IMR-90 (cell line): ENCODE results near the gene PIH1D1. TPM values are rescaled to one million over a fixed set of nuclear protein-coding genes. Genes with fewer than 3 reads are reported as not detected.

ENCODE experiments used
- ATAC-seq: fragments of 200-7000 bp; cut with Tn5 transposase; 2 replicates; pipeline ENCODE4 v1.9.1; 2020; ENCODE audit warnings: low read depth, mild to moderate bottlenecking, moderate library complexity
- BruUV-seq: library from RNA; stranded (reverse); fragments of 400-500 nt; replicated peaks from 2 replicates; lab custom pipeline; 2021; lab: Mats Ljungman, UMichigan
- CTCF ChIA-PET: fragments of 300-600 bp; formaldehyde crosslinking; extraction: SDS; loops from one replicate; lab custom pipeline; 2021; ENCODE audit warnings: antibody characterized with exemption; lab: Yijun Ruan, JAX
- POLR2A ChIA-PET: fragments of 300-600 bp; sonication (Branson Sonifier 250); formaldehyde crosslinking; loops from one replicate; lab custom pipeline; 2022; ENCODE audit warnings: antibody characterized with exemption; ENCODE audit not compliant: unreplicated experiment; lab: Charles Lee
- DNase-seq: peaks from one replicate; pipeline ENCODE4 v3.0.0; 2013
- H2AFZ ChIP-seq: replicated peaks from 2 replicates; pipeline ENCODE3; 2013; ENCODE audit warnings: low read length, mild to moderate bottlenecking; ENCODE audit not compliant: poor library complexity
- H2AK5ac ChIP-seq: 2 replicates; pipeline ENCODE4 v1.6.1; 2013; ENCODE audit warnings: low read depth, low read length, inconsistent platforms
- H2AK9ac ChIP-seq: replicated peaks from 2 replicates; pipeline ENCODE3; 2013; ENCODE audit warnings: mild to moderate bottlenecking, low read depth, low read length, moderate library complexity; ENCODE audit not compliant: poor library complexity
- H2BK120ac ChIP-seq: 2 replicates; pipeline ENCODE4 v1.6.1; 2013; ENCODE audit warnings: low read depth, low read length, inconsistent platforms
- H2BK15ac ChIP-seq: 3 replicates; pipeline ENCODE4 v1.6.1; 2013; ENCODE audit warnings: low read depth, low read length, inconsistent platforms
- H2BK20ac ChIP-seq: 2 replicates; pipeline ENCODE4 v1.6.1; 2013; ENCODE audit warnings: low read depth, mild to moderate bottlenecking, inconsistent platforms, low read length, moderate library complexity
- H2BK5ac ChIP-seq: 2 replicates; pipeline ENCODE4 v1.6.1; 2013; ENCODE audit warnings: mild to moderate bottlenecking, low read depth, low read length, inconsistent platforms; ENCODE audit not compliant: poor library complexity, severe bottlenecking
- H3K14ac ChIP-seq: replicated peaks from 2 replicates; pipeline ENCODE4 v1.6.1; 2013; ENCODE audit warnings: low read depth, low read length, inconsistent platforms
- H3K18ac ChIP-seq: 2 replicates; pipeline ENCODE4 v1.6.1; 2013; ENCODE audit warnings: low read depth, low read length, control low read depth
- H3K23ac ChIP-seq: 2 replicates; pipeline ENCODE4 v1.6.1; 2013; ENCODE audit warnings: low read depth, low read length, inconsistent platforms
- H3K27ac ChIP-seq: 2 replicates; pipeline ENCODE4 v1.5.1; 2013; ENCODE audit warnings: mild to moderate bottlenecking, control low read depth, low read length; ENCODE audit not compliant: insufficient read depth
- H3K27me3 ChIP-seq: 2 replicates; pipeline ENCODE4 v1.6.1; 2013; ENCODE audit warnings: low read length; ENCODE audit not compliant: control insufficient read depth, insufficient read depth
- H3K36me3 ChIP-seq: 2 replicates; pipeline ENCODE4 v1.6.1; 2013; ENCODE audit warnings: low read length, mixed read lengths; ENCODE audit not compliant: control insufficient read depth, insufficient read depth
- H3K4ac ChIP-seq: 2 replicates; pipeline ENCODE4 v1.6.1; 2013; ENCODE audit warnings: low read depth, low read length, inconsistent platforms
- H3K4me1 ChIP-seq: 2 replicates; pipeline ENCODE4 v1.6.1; 2013; ENCODE audit warnings: low read length, mixed read lengths; ENCODE audit not compliant: control insufficient read depth, insufficient read depth
- H3K4me2 ChIP-seq: 2 replicates; pipeline ENCODE4 v1.6.1; 2013; ENCODE audit warnings: low read depth, mild to moderate bottlenecking, control low read depth, low read length, moderate library complexity
- H3K4me3 ChIP-seq: 2 replicates; pipeline ENCODE4 v1.5.1; 2013; ENCODE audit warnings: low read depth, mild to moderate bottlenecking, control low read depth, low read length, moderate library complexity; ENCODE audit not compliant: insufficient read depth
- H3K56ac ChIP-seq: 2 replicates; pipeline ENCODE4 v1.6.1; 2013; ENCODE audit warnings: low read length, inconsistent platforms; ENCODE audit not compliant: insufficient read depth; ENCODE audit errors: extremely low read depth
- H3K79me1 ChIP-seq, 2 experiments: 2 replicates each; pipeline ENCODE4 v1.6.1; 2013; ENCODE audit warnings: low read length in 2 of 2, inconsistent platforms in 1 of 2, low read depth in 1 of 2
- H3K9ac ChIP-seq: 2 replicates; pipeline ENCODE4 v1.6.1; 2013; ENCODE audit warnings: low read depth, low read length, control low read depth
- H3K9me1 ChIP-seq: 2 replicates; pipeline ENCODE4 v1.6.1; 2013; ENCODE audit warnings: low read length, inconsistent platforms; ENCODE audit not compliant: insufficient read depth
- H3K9me3 ChIP-seq: 2 replicates; pipeline ENCODE4 v1.6.1; 2013; ENCODE audit warnings: low read length; ENCODE audit not compliant: control insufficient read depth, insufficient read depth
- H4K20me1 ChIP-seq: 2 replicates; pipeline ENCODE4 v1.6.1; 2013; ENCODE audit warnings: low read length, inconsistent platforms; ENCODE audit not compliant: insufficient read depth
- H4K5ac ChIP-seq: 2 replicates; pipeline ENCODE4 v1.6.1; 2013; ENCODE audit warnings: mild to moderate bottlenecking, low read depth, low read length, control low read depth
- H4K8ac ChIP-seq, 2 experiments: 2 replicates each; pipeline ENCODE4 v1.6.1; 2013; ENCODE audit warnings: low read depth in 2 of 2, low read length in 2 of 2, control low read depth in 1 of 2, inconsistent platforms in 1 of 2
- H4K91ac ChIP-seq: 2 replicates; pipeline ENCODE4 v1.6.1; 2013; ENCODE audit warnings: low read depth, low read length, inconsistent platforms; ENCODE audit not compliant: insufficient read depth
- BHLHE40 ChIP-seq: fragments of 150-350 bp; IDR thresholded peaks from 2 replicates; pipeline ENCODE4 v1.6.1; 2016; ENCODE audit warnings: mild to moderate bottlenecking, low read depth, low read length
- CEBPB ChIP-seq: IDR thresholded peaks from 2 replicates; pipeline ENCODE4 v1.6.1; 2012; ENCODE audit warnings: low read depth, low read length, improper control_type of control experiment
- CHD1 ChIP-seq: IDR thresholded peaks from 2 replicates; pipeline ENCODE4 v1.6.1; 2012; ENCODE audit warnings: low read depth, low read length, improper control_type of control experiment
- ELK1 ChIP-seq: fragments of 150-350 bp; IDR thresholded peaks from 2 replicates; pipeline ENCODE4 v1.6.1; 2016; ENCODE audit warnings: low read depth, mild to moderate bottlenecking, low read length, moderate library complexity, borderline replicate concordance
- FOS ChIP-seq: fragments of 150-350 bp; IDR thresholded peaks from 2 replicates; pipeline ENCODE4 v1.6.1; 2016; ENCODE audit warnings: low read depth, low read length
- MAFK ChIP-seq: IDR thresholded peaks from 2 replicates; pipeline ENCODE4 v1.6.1; 2012; ENCODE audit warnings: low read depth, low read length, improper control_type of control experiment
- MAZ ChIP-seq: IDR thresholded peaks from 2 replicates; pipeline ENCODE4 v1.6.1; 2012; ENCODE audit warnings: low read depth, mild to moderate bottlenecking, low read length, improper control_type of control experiment, moderate library complexity, borderline replicate concordance
- MXI1 ChIP-seq: IDR thresholded peaks from 2 replicates; pipeline ENCODE4 v1.6.1; 2012; ENCODE audit warnings: low read depth, mild to moderate bottlenecking, low read length, moderate library complexity, borderline replicate concordance
- NFE2L2 ChIP-seq: fragments of 150-350 bp; IDR thresholded peaks from 2 replicates; pipeline ENCODE4 v1.6.1; 2016; ENCODE audit warnings: low read depth, mild to moderate bottlenecking, low read length
- POLR2A ChIP-seq: IDR thresholded peaks from 2 replicates; pipeline ENCODE4 v1.6.1; 2012; ENCODE audit warnings: mild to moderate bottlenecking, low read depth, low read length
- RAD21 ChIP-seq: IDR thresholded peaks from 2 replicates; pipeline ENCODE4 v1.6.1; 2012; ENCODE audit warnings: low read length, improper control_type of control experiment
- RCOR1 ChIP-seq: IDR thresholded peaks from 2 replicates; pipeline ENCODE4 v1.6.1; 2012; ENCODE audit warnings: mild to moderate bottlenecking, low read length, improper control_type of control experiment; ENCODE audit not compliant: insufficient replicate concordance
- RFX5 ChIP-seq: IDR thresholded peaks from 2 replicates; pipeline ENCODE4 v1.8.0; 2012; ENCODE audit warnings: low read depth, mild to moderate bottlenecking, low read length, moderate library complexity
- SMC3 ChIP-seq: fragments of 150-350 bp; IDR thresholded peaks from 2 replicates; pipeline ENCODE4 v1.6.1; 2016; ENCODE audit warnings: low read depth, mild to moderate bottlenecking, antibody characterized with exemption, low read length, moderate library complexity
- USF2 ChIP-seq: fragments of 150-350 bp; IDR thresholded peaks from 2 replicates; pipeline ENCODE4 v1.6.1; 2017; ENCODE audit warnings: mild to moderate bottlenecking, antibody characterized with exemption, low read length, low read depth
- WGBS, 2 experiments: methylation state at CpG; one replicate each; pipeline versions ENCODE4 v1.1.5 to v1.1.7; 2013; ENCODE audit warnings: missing lambda C conversion rate in 2 of 2; ENCODE audit not compliant: insufficient read length in 1 of 2; ENCODE audit errors: extremely low coverage in 2 of 2; 5-methylcytosine and 5-hydroxymethylcytosine counted together
- dilution Hi-C: fragments of 300-500 bp; cut with HindIII; formaldehyde crosslinking; loops from one replicate; pipeline ENCODE4 v1.14.3; 2018; ENCODE audit warnings: low sequenced_read_pairs; ENCODE audit not compliant: unreplicated experiment
- in situ Hi-C: fragments of 300-500 bp; cut with MboI; formaldehyde crosslinking; loops from 3 replicates; pipeline ENCODE4 v1.14.3; 2019; ENCODE audit warnings: low sequenced_read_pairs, inconsistent platforms, mixed read lengths
- intact Hi-C: fragments of 100-400 bp; cut with micrococcal nuclease; formaldehyde crosslinking; loops from 2 replicates; pipeline ENCODE4 v1.10.0; 2022
- polyA plus RNA-seq, 3 experiments: library from polyadenylated mRNA; depleted of rRNA; stranded (reverse); fragments of >200 nt; gene quantifications; 2 replicates each; pipeline ENCODE4 v1.2.3, GENCODE V29; 2012; ENCODE audit warnings: low replicate concordance in 1 of 3
- total RNA-seq: library from RNA; depleted of rRNA; stranded (reverse); fragments of >200 nt; gene quantifications from 2 replicates; pipeline ENCODE4 v1.2.3, GENCODE V29; 2012
- TF ChIP-seq, protein P1 (sequence below): conservative IDR thresholded peaks from 2 replicates; pipeline ENCODE4 v1.5.1; 2012; ENCODE audit warnings: mild to moderate bottlenecking, low read depth, low read length, improper control_type of control experiment

PIH1D1 gene
- total and polyA plus RNA-seq, 2 of the 4 experiments (the other 2 are of a cell fraction), result 77.9 to 122 TPM

- H2AFZ ChIP-seq, result no peak overlapping the region
- peaks cover 58% of the 10 kb centered on the region for H3K27me3 ChIP-seq
- H3K4me1 ChIP-seq, result no peaks in the 10 kb centered on the region
- H4K91ac ChIP-seq, result no peak overlapping the region
- no peak overlapping the region for H3K4me2 ChIP-seq
- no peak overlapping the region for H2AK5ac ChIP-seq
- TF ChIP-seq RCOR1 (no peak), POLR2A (no peak), USF2 (no peak), MAFK (no peak), RAD21 (no peak), NFE2L2 (no peak), BHLHE40 (no peak), MAZ (no peak), MXI1 (no peak), SMC3 (no peak), ELK1 (no peak), CHD1 (no peak), RFX5 (no peak), FOS (no peak), CEBPB (no peak)
- TF ChIP-seq, protein P1, sequence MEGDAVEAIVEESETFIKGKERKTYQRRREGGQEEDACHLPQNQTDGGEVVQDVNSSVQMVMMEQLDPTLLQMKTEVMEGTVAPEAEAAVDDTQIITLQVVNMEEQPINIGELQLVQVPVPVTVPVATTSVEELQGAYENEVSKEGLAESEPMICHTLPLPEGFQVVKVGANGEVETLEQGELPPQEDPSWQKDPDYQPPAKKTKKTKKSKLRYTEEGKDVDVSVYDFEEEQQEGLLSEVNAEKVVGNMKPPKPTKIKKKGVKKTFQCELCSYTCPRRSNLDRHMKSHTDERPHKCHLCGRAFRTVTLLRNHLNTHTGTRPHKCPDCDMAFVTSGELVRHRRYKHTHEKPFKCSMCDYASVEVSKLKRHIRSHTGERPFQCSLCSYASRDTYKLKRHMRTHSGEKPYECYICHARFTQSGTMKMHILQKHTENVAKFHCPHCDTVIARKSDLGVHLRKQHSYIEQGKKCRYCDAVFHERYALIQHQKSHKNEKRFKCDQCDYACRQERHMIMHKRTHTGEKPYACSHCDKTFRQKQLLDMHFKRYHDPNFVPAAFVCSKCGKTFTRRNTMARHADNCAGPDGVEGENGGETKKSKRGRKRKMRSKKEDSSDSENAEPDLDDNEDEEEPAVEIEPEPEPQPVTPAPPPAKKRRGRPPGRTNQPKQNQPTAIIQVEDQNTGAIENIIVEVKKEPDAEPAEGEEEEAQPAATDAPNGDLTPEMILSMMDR, result no peak
- H3K9me1 ChIP-seq, result no peaks in the 10 kb centered on the region
- no peak overlapping the region for H2AK9ac ChIP-seq
- no peak overlapping the region for H2BK20ac ChIP-seq
- ATAC-seq (no peak), DNase-seq (no peak)
- no peak overlapping the region for H2BK5ac ChIP-seq
- H4K8ac ChIP-seq, result no peak overlapping the region
- H3K27ac ChIP-seq, result no peak overlapping the region
- H3K36me3 ChIP-seq, result no peaks in the 10 kb centered on the region
- H3K23ac ChIP-seq, result no peak overlapping the region
- no peak overlapping the region for H3K56ac ChIP-seq
- no peak overlapping the region for H4K5ac ChIP-seq
- ChIA-PET CTCF (no interaction called here), POLR2A (no interaction called here)
- H3K4me3 ChIP-seq, result no peak overlapping the region
- in situ Hi-C loops (no loop called here), dilution Hi-C loops (no loop called here), intact Hi-C loops (no loop called here)
- no peak overlapping the region for H3K18ac ChIP-seq
- 46% methylated on average over 2 of the region's 3 CpGs; no CpG with 5 or more reads in 1 of the 2 experiments for WGBS, 2 experiments
- no peak overlapping the region for H2BK120ac ChIP-seq
- no peak overlapping the region for H3K4ac ChIP-seq
- H4K20me1 ChIP-seq, result no peaks in the 10 kb centered on the region
- H3K9ac ChIP-seq, result no peak overlapping the region
- no TSS peak for BruUV-seq
- H3K14ac ChIP-seq, result no peak overlapping the region
- no peaks in the 10 kb centered on the region for H3K9me3 ChIP-seq
- no peak overlapping the region for H2BK15ac ChIP-seq
- H3K79me1 ChIP-seq, result no peaks in the 10 kb centered on the region
These were observed 39.8 kb downstream of the PIH1D1 start for GRCh38 chr19:49411681-49412326.
